GM19023 (cell line): ENCODE results near the gene CCDC192.
"Not testable (repeated sequence)": the region's sequence is repeated elsewhere in the genome, so short reads cannot be mapped to it uniquely, and the experiment has no call there.

Experiments used
- ATAC-seq: cut with Tn5 transposase; IDR thresholded peaks from one replicate; pipeline ENCODE4 v1.9.1; 2021; ENCODE audit warnings: mild to moderate bottlenecking, moderate library complexity; ENCODE audit not compliant: unreplicated experiment

Gene CCDC192

DNA sequence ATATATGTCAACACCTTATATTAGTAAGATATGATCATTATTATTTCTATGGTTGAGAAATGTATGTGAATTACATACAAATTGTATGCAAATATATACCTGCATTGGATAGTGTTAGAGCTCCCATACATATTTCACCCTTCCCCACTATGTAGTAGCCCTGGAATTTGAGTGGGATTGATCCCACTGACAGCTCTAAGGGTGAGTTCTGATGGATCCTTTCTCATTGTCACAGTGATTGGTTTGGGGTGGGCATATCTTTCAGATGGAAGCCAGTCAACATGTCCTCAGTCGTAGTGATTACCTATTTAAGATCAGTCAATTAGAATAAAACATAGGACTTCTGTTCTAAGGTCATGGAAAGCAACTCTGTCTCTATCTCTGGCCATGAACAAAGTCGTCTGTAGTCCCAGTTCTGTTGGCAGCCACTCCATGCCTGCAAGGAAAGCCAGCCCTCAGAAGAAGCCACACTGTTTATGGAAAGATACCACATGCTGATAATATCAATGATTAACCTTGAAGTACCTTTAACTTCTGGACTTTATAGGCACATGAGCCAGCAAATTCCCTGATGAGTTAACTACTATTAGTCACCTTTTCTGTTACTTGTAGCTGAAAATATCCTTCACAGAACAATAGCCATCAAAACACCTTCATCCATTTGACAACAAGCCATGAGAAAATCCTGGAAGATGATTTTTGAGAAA, 5.1 kb upstream of the CCDC192 start:
- no peak for ATAC-seq

GRCh38 chr5:127699416-127699815, 3.8 kb upstream of the CCDC192 start:
- ATAC-seq, result no peak

DNA sequence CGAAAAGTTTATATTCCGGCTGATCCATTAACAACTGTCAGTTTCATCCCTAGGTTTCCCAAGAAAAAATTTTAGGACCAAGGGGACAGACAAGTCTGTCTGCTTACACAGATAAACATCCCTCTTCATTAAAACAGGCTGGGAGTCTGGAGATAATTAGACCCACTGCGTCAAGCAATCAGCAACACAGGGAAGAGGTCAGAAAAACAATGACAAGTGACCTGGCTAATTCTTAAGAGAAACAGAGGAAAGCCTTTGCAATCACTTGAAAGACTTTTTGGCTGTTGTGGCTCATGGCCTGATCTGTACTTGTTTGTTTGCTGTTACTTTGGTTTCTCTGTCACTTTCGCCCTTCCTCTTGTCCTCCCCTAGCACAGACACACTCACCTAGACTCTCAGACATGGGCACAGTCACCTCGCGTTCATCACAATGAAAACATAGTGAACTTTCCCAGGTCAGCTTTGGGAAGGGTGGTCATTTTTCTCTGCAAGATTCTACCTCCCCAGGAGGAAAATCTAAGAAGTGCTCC, 2.9 kb upstream of the CCDC192 start:
- ATAC-seq, result no peak

GRCh38 chr5:127702434-127702833, 757 bp upstream of the CCDC192 start:
- no peak for ATAC-seq

DNA sequence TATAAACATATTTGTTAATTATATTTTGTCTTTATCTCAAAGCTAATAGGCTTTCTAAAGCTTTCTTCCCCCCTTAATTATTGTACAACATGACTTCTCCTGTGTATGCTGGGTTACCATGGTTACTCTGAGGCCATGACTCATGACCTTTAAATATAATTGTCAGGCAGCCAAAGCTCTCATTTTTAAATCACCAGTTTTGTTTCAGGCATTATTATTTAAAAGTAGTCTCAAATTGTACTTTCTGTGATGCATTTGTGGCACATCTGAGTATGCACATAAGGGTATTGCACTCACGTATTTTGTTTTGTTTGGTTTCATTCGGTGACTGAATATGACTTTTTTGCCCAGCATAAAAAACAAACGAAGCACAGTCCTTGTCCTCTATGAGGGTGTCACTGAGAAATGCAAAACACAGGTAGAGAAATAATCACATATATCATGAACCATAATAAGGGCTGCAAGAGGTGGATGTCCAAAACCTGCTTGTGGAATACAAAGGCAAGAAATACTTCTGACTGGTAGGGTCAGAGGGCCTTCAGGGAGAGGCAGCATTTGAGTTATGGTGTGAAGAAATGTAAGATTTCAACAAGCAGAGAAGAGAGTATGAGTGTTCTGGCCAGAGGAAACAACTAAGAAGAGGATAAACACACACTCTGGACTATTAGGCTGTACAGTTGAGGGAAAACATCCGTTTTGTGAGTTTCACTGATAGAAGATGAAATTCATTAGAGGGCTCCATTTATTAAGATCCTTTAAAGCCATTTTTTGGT, 2.1 kb downstream of the CCDC192 start:
- ATAC-seq, result no peak

GRCh38 chr5:127706691-127707090, 3.5 kb downstream of the CCDC192 start:
- no peak for ATAC-seq

- ATAC-seq, result no peak
Observed at GRCh38 chr5:127707209-127707608, 4.0 kb downstream of the CCDC192 start.

DNA sequence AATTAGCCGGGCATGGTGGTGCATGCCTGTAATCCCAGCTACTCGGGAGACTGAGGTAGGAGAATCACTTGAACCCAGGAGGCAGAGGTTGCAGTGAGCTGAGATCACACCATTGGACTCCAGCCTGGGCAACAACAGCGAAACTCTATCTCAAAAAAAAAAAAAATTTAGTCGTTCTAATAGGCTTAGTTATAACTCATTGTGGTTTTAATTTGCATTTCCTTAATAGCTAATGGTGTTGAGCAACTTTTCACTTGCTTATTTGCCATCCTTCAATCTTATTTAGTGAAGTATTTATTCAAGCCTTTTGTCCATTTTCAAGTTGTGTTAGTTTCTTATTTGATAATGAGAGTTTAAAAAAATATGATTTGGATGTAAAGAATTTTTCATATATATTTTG, 9.9 kb downstream of the CCDC192 start:
- not testable (repeated sequence) for ATAC-seq

GRCh38 chr5:127718181-127718580, 15.0 kb downstream of the CCDC192 start:
- ATAC-seq, result no peak

DNA sequence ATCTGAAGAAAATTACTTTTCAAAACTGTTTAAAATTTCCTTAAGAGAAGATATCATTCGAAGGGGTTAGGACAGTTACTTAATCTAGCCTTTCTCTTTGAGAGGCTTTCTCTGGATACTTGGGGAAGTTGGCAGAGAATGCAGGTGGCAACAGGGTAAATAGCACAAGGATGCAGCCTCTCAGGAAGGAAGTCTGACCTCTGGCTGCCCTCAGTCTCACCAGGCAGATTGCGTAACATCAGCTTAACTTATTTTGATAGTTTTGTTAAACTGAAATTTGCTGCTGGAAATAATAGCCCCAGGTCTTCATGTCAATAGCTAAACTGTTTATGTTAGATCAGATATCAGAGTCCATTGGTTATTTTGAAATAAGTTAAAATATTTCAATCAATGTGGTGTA, 20.4 kb downstream of the CCDC192 start:
- ATAC-seq, result no peak

GRCh38 chr5:127725673-127726072, 22.5 kb downstream of the CCDC192 start:
- ATAC-seq, result no peak

DNA sequence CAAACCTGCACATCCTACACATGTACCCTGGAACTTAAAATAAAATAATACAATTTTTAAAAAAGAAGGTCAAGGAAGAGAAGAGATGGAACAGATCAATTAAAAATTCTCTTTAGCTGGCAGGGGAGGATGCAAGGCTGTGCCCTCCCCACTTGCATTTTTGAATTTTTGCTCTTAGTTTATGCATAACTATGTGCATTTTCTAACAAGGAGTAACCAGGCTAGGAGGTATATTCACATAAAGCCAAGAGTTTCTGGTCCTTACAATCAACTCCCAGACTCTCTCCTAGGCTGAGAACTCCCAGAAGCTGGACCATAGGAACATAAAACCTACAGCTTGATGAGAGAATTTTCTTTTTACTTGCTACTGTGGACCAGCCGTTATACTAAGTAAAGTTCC, 29.8 kb downstream of the CCDC192 start:
- no peak for ATAC-seq

- not testable (repeated sequence) for ATAC-seq
Observed at GRCh38 chr5:127739348-127739747, 36.2 kb downstream of the CCDC192 start.

- no peak for ATAC-seq
Observed at GRCh38 chr5:127739807-127740384, 36.7 kb downstream of the CCDC192 start.

- no peak for ATAC-seq
Observed at GRCh38 chr5:127741412-127741811, 38.2 kb downstream of the CCDC192 start.

GRCh38 chr5:127744241-127744640, 41.0 kb downstream of the CCDC192 start:
- no peak for ATAC-seq

GRCh38 chr5:127746756-127747155, 43.6 kb downstream of the CCDC192 start:
- no peak for ATAC-seq

DNA sequence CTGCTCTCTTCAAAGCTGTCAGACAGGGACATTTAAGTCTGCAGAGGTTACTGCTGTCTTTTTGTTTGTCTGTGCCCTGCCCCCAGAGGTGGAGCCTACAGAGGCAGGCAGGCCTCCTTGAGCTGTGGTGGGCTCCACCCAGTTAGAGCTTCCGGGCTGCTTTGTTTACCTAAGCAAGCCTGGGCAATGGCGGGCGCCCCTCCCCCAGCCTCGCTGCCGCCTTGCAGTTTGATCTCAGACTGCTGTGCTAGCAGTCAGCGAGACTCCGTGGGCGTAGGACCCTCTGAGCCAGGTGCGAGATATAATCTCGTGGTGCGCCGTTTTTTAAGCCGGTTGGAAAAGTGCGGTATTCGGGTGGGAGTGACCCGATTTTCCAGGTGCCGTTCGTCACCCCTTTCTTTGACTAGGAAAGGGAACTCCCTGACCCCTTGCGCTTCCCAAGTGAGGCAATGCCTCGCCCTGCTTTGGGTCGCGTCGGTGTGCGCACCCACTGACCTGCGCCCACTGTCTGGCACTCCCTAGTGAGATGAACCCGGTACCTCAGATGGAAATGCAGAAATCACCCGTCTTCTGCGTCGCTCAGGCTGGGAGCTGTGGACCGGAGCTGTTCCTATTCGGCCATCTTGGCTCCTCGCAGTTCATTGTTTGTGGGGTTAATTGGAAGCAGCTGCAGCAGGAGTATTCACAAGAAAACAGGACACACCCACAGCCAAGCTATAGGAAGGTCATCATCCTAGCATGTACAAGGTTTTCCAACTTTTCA, 49.5 kb downstream of the CCDC192 start:
- ATAC-seq, result not testable (repeated sequence)

GRCh38 chr5:127754259-127754658, 51.1 kb downstream of the CCDC192 start:
- ATAC-seq, result no peak

GRCh38 chr5:127754706-127755105, 51.5 kb downstream of the CCDC192 start:
- no peak for ATAC-seq

- ATAC-seq, result peak; percentile 85
Observed at GRCh38 chr5:127757576-127757975, 54.4 kb downstream of the CCDC192 start.
